Measurements from ENCODE around the gene RHBDL1. TPM values are rescaled to one million over a fixed set of nuclear protein-coding genes. Genes with fewer than 3 reads are reported as not detected.

The RHBDL1 gene
- total and polyA plus RNA-seq, 9 of the 15 experiments (the other 6 are each of a cell fraction or from before 2014, with no cell fraction given), result 0.03 to 5.6 (median 1.3) TPM; not detected in 1

GRCh38 chr16:714558-715476 lies 39.3 kb downstream of the RHBDL1 start, which contains the start of gene METRN (continued):
- TF ChIP-seq PATZ1 (CRISPR knock-in tag; IDR thresholded peaks at IDR 0.05; ENCODE audit: borderline replicate concordance) (no peak), CCAR2 (IDR thresholded peaks at IDR 0.05; ENCODE audit: low read depth, low read length) (no peak), MXD1 (CRISPR knock-in tag; IDR thresholded peaks at IDR 0.05; ENCODE audit: borderline replicate concordance, poor library complexity, severe bottlenecking) (no peak), HDAC6 (IDR thresholded peaks at IDR 0.05; ENCODE audit: low read depth, low read length) (no peak), PCBP2 (IDR thresholded peaks at IDR 0.05; ENCODE audit: low read depth, low read length, poor library complexity, severe bottlenecking) (no peak), CREBBP (IDR thresholded peaks at IDR 0.05; ENCODE audit: low read depth, low read length) (no peak), SNRNP70 (optimal IDR thresholded peaks at IDR 0.05; ENCODE audit: low read depth, low read length) (no peak), ZNF431 (CRISPR knock-in tag; IDR thresholded peaks at IDR 0.05) (no peak), NFYB (IDR thresholded peaks at IDR 0.05; ENCODE audit: extremely low read depth, insufficient read length) (peak; percentile 85), PHTF2 (CRISPR knock-in tag; IDR thresholded peaks at IDR 0.05) (no peak), SP1 (CRISPR knock-in tag; IDR thresholded peaks at IDR 0.05) (peak; percentile 54; the same call in 1 of the 2 replicates), NONO (IDR thresholded peaks at IDR 0.05; ENCODE audit: low read depth in 2 of 2, low read length in 1 of 2) (no peak), NR1H2 (CRISPR knock-in tag; IDR thresholded peaks at IDR 0.05) (no peak), CTCFL (IDR thresholded peaks at IDR 0.05; ENCODE audit: borderline replicate concordance, insufficient read depth, low read depth, low read length, poor library complexity, severe bottlenecking) (no peak), POLR2H (tag; IDR thresholded peaks at IDR 0.05; ENCODE audit: low read depth) (no peak)
- TF ChIP-seq, protein P1, sequence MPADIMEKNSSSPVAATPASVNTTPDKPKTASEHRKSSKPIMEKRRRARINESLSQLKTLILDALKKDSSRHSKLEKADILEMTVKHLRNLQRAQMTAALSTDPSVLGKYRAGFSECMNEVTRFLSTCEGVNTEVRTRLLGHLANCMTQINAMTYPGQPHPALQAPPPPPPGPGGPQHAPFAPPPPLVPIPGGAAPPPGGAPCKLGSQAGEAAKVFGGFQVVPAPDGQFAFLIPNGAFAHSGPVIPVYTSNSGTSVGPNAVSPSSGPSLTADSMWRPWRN (IDR thresholded peaks at IDR 0.05; ENCODE audit: low read depth), result no peak
- TF ChIP-seq, protein P2, sequence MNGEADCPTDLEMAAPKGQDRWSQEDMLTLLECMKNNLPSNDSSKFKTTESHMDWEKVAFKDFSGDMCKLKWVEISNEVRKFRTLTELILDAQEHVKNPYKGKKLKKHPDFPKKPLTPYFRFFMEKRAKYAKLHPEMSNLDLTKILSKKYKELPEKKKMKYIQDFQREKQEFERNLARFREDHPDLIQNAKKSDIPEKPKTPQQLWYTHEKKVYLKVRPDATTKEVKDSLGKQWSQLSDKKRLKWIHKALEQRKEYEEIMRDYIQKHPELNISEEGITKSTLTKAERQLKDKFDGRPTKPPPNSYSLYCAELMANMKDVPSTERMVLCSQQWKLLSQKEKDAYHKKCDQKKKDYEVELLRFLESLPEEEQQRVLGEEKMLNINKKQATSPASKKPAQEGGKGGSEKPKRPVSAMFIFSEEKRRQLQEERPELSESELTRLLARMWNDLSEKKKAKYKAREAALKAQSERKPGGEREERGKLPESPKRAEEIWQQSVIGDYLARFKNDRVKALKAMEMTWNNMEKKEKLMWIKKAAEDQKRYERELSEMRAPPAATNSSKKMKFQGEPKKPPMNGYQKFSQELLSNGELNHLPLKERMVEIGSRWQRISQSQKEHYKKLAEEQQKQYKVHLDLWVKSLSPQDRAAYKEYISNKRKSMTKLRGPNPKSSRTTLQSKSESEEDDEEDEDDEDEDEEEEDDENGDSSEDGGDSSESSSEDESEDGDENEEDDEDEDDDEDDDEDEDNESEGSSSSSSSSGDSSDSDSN (IDR thresholded peaks at IDR 0.05; ENCODE audit: borderline replicate concordance in 1 of 2, low read depth in 2 of 2, low read length in 2 of 2), result peak in 1 of 2 experiments; percentile 32; a peak in 1 of 4 replicates

Measured in K562 (cell line).